Measurements from ENCODE around the gene PMF1. TPM values are rescaled to one million over a fixed set of nuclear protein-coding genes. Genes with fewer than 3 reads are reported as not detected.
A peak's percentile ranks its signal among the peaks of the same experiment; 100 is the strongest.
"Not testable (repeated sequence)": the region's sequence is repeated elsewhere in the genome, so short reads cannot be mapped to it uniquely, and the experiment has no call there.

Gene PMF1
- total RNA-seq, 1 donor from 2014 or later = 55.8 TPM

DNA sequence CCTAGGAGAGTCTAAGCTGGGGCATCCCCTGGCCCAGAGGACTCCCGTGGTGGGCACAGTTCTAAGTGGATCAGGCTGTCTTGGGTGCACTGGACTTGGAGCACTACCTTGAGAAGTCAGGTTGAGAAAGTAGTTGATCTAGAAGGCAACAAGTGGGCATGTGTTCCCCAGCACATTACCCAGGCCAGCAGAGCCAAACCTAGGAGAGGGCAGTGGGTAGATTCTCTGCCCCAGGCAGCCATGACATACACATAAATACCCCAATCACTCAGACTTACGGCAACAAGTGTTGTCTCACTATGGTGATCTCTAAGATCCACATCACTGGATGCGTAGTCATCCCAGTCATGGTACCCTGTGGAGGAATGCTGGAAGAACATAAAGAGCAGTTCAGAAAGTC is 1.6 kb upstream of the PMF1 start:
- Histone ChIP-seq H3K27ac (replicated peaks) (no peak overlapping the region), H3K36me3 (peaks cover 40% of the 10 kb centered on the region), H3K4me3 (no peak overlapping the region), H3K9me3 (replicated peaks) (no peaks in the 10 kb centered on the region), H3K27me3 (ENCODE audit: low read depth) (no peaks in the 10 kb centered on the region), H3K4me1 (peaks cover 30% of the 10 kb centered on the region)
- DNase-seq = no peak
- intact Hi-C loops (cut with micrococcal nuclease) = no loop called here
- TF ChIP-seq, protein P1, sequence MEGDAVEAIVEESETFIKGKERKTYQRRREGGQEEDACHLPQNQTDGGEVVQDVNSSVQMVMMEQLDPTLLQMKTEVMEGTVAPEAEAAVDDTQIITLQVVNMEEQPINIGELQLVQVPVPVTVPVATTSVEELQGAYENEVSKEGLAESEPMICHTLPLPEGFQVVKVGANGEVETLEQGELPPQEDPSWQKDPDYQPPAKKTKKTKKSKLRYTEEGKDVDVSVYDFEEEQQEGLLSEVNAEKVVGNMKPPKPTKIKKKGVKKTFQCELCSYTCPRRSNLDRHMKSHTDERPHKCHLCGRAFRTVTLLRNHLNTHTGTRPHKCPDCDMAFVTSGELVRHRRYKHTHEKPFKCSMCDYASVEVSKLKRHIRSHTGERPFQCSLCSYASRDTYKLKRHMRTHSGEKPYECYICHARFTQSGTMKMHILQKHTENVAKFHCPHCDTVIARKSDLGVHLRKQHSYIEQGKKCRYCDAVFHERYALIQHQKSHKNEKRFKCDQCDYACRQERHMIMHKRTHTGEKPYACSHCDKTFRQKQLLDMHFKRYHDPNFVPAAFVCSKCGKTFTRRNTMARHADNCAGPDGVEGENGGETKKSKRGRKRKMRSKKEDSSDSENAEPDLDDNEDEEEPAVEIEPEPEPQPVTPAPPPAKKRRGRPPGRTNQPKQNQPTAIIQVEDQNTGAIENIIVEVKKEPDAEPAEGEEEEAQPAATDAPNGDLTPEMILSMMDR (IDR thresholded peaks at IDR 0.05; ENCODE audit: borderline replicate concordance) = no peak

DNA sequence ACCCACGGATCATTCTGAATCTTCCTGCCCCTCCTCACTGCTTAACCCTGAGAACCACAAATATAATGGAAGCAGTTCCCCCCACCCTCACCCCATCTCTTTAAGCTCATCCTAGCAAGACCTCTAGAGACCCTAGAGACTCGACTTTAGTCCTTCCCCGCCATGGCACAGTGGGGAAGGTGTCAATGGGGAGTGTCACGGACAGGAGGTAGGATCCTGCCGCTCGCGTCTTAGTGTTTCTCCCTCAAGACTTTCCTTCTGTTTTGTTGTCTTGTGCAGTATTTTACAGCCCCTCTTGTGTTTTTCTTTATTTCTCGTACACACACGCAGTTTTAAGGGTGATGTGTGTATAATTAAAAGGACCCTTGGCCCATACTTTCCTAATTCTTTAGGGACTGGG is 677 bp upstream of the PMF1 start:
- H3K27ac ChIP-seq (replicated peaks) = peak overlapping the region; percentile 97
- no peaks in the 10 kb centered on the region for H3K9me3 ChIP-seq (replicated peaks)
- H3K27me3 ChIP-seq (ENCODE audit: low read depth) = no peaks in the 10 kb centered on the region
- peaks cover 39% of the 10 kb centered on the region for H3K36me3 ChIP-seq
- no peak for DNase-seq
- TF ChIP-seq, protein P1 (IDR thresholded peaks at IDR 0.05; ENCODE audit: borderline replicate concordance) = no peak
- H3K4me1 ChIP-seq = peaks cover 31% of the 10 kb centered on the region
- peak overlapping the region; percentile 86 for H3K4me3 ChIP-seq
- intact Hi-C loops (cut with micrococcal nuclease) = no loop called here

DNA sequence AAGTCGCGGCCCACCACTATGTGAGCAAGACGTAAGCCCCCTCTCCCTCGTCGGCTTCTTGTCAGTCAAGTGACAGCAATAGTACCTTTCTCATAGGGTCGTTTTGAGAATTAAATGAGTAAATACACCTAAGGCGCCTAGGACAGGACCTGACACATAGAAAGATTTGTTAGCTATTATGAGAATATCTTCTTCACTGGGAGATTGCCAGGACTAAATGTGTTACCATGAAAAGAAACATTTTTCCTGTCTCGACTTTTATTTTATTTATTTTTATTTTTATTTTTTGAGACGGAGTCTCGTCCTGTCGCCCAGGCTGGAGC is 798 bp downstream of the PMF1 start:
- no peak for DNase-seq
- no peaks in the 10 kb centered on the region for H3K27me3 ChIP-seq (ENCODE audit: low read depth)
- intact Hi-C loops (cut with micrococcal nuclease) = no loop called here
- H3K4me3 ChIP-seq = peak overlapping the region; percentile 86
- H3K36me3 ChIP-seq = peaks cover 29% of the 10 kb centered on the region
- H3K4me1 ChIP-seq = peaks cover 39% of the 10 kb centered on the region
- peak overlapping the region; percentile 97 for H3K27ac ChIP-seq (replicated peaks)
- H3K9me3 ChIP-seq (replicated peaks) = no peaks in the 10 kb centered on the region
- TF ChIP-seq, protein P1 (IDR thresholded peaks at IDR 0.05; ENCODE audit: borderline replicate concordance) = no peak

DNA sequence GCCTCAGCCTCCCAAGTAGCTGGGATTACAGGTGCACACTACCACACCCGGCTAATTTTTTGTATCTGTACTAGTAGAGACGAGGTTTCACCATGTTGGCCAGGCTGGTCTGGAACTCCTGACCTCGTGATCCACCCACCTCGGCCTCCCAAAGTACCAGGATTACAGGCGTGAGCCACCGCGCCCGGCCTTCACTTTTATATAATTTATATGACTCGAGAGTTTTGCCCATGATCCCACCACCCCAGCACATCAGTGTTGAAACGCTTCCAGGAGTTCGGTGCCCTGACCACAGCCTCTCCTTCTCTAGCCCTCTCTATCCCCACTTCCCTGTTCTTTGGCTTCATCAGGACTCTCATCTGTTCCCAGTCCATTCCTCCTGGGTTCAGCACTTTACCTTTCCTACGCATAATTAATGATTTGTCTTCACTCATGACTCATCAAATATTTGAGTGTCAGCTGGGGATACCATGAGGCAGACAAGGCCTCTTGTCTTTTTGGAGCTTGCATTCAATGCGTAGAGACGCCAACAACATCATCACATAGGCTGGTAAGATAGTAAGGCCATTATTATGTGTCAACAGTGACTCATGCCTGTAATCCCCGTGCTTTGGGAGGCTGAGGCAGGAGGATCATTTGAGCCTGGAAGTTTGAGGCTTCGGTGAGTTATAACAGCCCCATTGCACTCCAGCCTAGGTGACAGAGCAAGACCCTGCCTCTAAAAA is 1.4 kb downstream of the PMF1 start:
- TF ChIP-seq, protein P1 (IDR thresholded peaks at IDR 0.05; ENCODE audit: borderline replicate concordance) = no peak
- H3K9me3 ChIP-seq (replicated peaks) = no peaks in the 10 kb centered on the region
- peak overlapping the region; percentile 86 for H3K4me3 ChIP-seq
- H3K36me3 ChIP-seq = peaks cover 27% of the 10 kb centered on the region
- peak overlapping the region; percentile 97 for H3K27ac ChIP-seq (replicated peaks)
- no peak for DNase-seq
- intact Hi-C loops (cut with micrococcal nuclease) = no loop called here
- peaks cover 39% of the 10 kb centered on the region for H3K4me1 ChIP-seq
- no peaks in the 10 kb centered on the region for H3K27me3 ChIP-seq (ENCODE audit: low read depth)

DNA sequence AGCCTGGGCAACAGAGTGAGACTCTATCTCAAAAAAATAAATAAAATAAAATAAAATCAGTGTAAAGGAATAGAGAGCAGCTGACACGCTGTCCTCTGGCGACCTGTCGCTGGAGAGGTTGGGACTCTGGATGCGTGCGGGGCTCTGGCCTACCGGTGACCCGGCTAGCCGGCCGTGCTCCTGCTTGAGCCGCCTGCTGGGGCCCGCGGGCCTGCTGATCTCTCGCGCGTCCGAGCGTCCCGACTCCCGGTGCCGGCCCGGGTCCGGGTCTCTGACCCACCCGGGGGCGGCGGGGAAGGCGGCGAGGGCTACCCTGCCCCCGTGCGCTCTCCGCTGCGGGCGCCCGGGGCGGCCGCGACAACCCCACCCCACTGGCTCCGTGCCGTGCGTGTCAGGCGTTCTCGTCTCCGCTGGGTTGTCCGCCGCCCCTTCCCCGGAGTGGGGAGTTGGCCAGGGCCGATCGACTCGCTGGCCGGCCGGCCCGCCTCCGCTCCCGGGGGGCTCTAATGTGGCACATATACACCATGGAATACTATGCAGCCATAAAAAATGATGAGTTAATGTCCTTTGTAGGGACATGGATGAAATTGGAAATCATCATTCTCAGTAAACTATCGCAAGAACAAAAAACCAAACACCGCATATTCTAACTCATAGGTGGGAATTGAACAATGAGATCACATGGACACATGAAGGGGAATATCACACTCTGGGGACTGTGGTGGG is 3.7 kb downstream of the PMF1 start:
- H3K4me3 ChIP-seq; DNase-seq; H3K27me3 ChIP-seq (ENCODE audit: low read depth); H3K9me3 ChIP-seq (replicated peaks); intact Hi-C loops (cut with micrococcal nuclease); H3K27ac ChIP-seq (replicated peaks): not testable (repeated sequence)
- peaks cover 39% of the 10 kb centered on the region for H3K4me1 ChIP-seq
- H3K36me3 ChIP-seq = peaks cover 25% of the 10 kb centered on the region

DNA sequence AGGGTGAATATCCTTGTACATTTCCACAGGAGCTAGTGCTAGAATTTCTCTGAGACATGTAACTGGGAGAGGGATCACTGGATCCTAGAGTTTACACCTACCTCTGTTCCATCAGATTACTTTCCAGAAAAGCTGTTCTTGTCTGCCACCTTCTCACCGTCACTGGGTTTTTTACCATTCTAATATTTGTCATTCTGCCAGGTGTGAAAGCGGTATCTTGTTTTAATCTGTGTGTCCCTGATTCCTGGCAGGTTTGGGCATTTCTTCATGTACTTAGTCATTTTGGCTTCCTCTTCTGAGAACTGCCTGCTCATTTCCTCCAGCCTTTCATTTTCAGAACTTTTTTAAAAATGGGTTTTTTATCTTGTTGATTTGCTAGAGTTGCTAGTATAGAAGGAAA is 5.1 kb downstream of the PMF1 start:
- peaks cover 33% of the 10 kb centered on the region for H3K4me1 ChIP-seq
- DNase-seq = no peak
- H3K27ac ChIP-seq (replicated peaks) = peak overlapping the region; percentile 21
- no peaks in the 10 kb centered on the region for H3K9me3 ChIP-seq (replicated peaks)
- no peaks in the 10 kb centered on the region for H3K27me3 ChIP-seq (ENCODE audit: low read depth)
- intact Hi-C loops (cut with micrococcal nuclease) = no loop called here
- peaks cover 35% of the 10 kb centered on the region for H3K36me3 ChIP-seq
- H3K4me3 ChIP-seq = no peak overlapping the region
- TF ChIP-seq, protein P1 (IDR thresholded peaks at IDR 0.05; ENCODE audit: borderline replicate concordance) = no peak
